Panc1 (cell line): ENCODE results near the gene SEZ6L.

Source experiments
- CTCF ChIP-seq: fragments of 450-650 bp; IDR thresholded peaks from 2 replicates; pipeline ENCODE4 v1.5.1; 2017; ENCODE audit warnings: mild to moderate bottlenecking
- POLR2AphosphoS5 ChIP-seq: IDR thresholded peaks from 2 replicates; pipeline ENCODE4 v1.6.1; 2012; ENCODE audit warnings: mild to moderate bottlenecking, low read depth, low read length, moderate library complexity
- REST ChIP-seq, 2 experiments: IDR thresholded peaks; 2 replicates each; pipeline ENCODE4 v1.6.1; 2011 to 2012; ENCODE audit warnings: low read depth in 2 of 2, control low read depth in 1 of 2, low read length in 1 of 2, mild to moderate bottlenecking in 1 of 2, moderate library complexity in 1 of 2; ENCODE audit not compliant: insufficient read depth in 1 of 2
- SIN3A ChIP-seq: IDR thresholded peaks from 2 replicates; pipeline ENCODE4 v1.6.1; 2012; ENCODE audit warnings: low read depth, mild to moderate bottlenecking, low read length, moderate library complexity, borderline replicate concordance; ENCODE audit not compliant: insufficient read depth
- TCF7L2 ChIP-seq: IDR thresholded peaks from 2 replicates; pipeline ENCODE4 v1.6.1; 2011; ENCODE audit warnings: mild to moderate bottlenecking, low read depth, low read length, inconsistent platforms

GRCh38 chr22:26426924-26427323 is 257.7 kb downstream of the SEZ6L start:
- TF ChIP-seq REST (IDR thresholded peaks at IDR 0.05; ENCODE audit: insufficient read depth in 1 of 2, low read depth in 2 of 2, low read length in 1 of 2) (no peak), CTCF (no peak), POLR2AphosphoS5 (no peak), SIN3A (no peak), TCF7L2 (no peak)
